Body of pancreas (tissue), 4 donors: ENCODE measurements around the gene PRKD3.

Experiments
- POLR2A ChIP-seq, 3 donors: fragments of 450-650 bp; IDR thresholded peaks; one replicate each; pipeline ENCODE4 v1.6.1; 2016; ENCODE audit warnings: antibody characterized with exemption in 3 of 3, mild to moderate bottlenecking in 2 of 3
- TF ChIP-seq, protein P1 (sequence below), 7 experiments: fragments of 450-650 bp in 4 of 7; fragments of 200-600 bp in 3 of 7; sonication (generic) in 3 of 7; IDR thresholded peaks; one replicate each; pipeline ENCODE4 v1.5.1; 2016 to 2019; ENCODE audit warnings: antibody characterized with exemption in 7 of 7

DNA sequence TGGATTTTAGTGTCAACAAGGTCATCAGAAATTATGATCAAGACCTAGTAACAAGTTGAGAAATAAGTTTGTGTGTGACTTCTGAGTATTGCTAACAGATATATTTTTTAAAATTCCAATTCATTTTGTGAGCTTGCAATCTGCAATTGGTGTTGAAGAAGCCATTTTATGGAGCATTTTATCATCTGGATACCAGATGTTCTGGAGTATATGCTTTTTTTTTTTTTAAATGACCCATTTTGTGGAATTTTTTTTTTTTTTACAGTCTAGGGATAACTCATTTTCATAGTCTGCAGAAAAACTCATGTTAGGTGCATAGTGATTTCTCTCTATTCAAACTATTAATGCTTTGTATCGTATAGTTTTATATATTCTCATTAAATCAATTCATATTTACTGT, 32.4 kb upstream of the PRKD3 start:
- TF ChIP-seq, protein P1, sequence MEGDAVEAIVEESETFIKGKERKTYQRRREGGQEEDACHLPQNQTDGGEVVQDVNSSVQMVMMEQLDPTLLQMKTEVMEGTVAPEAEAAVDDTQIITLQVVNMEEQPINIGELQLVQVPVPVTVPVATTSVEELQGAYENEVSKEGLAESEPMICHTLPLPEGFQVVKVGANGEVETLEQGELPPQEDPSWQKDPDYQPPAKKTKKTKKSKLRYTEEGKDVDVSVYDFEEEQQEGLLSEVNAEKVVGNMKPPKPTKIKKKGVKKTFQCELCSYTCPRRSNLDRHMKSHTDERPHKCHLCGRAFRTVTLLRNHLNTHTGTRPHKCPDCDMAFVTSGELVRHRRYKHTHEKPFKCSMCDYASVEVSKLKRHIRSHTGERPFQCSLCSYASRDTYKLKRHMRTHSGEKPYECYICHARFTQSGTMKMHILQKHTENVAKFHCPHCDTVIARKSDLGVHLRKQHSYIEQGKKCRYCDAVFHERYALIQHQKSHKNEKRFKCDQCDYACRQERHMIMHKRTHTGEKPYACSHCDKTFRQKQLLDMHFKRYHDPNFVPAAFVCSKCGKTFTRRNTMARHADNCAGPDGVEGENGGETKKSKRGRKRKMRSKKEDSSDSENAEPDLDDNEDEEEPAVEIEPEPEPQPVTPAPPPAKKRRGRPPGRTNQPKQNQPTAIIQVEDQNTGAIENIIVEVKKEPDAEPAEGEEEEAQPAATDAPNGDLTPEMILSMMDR (IDR thresholded peaks at IDR 0.05), result no peak
- TF ChIP-seq POLR2A (IDR thresholded peaks at IDR 0.05), result no peak
